ENCODE results near the gene PIP5K1C.

GRCh38 chr19:3748965-3749364 lies 48.7 kb upstream of the PIP5K1C start:
- TF ChIP-seq SIN3A (IDR thresholded peaks at IDR 0.05; ENCODE audit: borderline replicate concordance, insufficient read depth, low read length) (no peak), POLR2AphosphoS5 (IDR thresholded peaks at IDR 0.05; ENCODE audit: low read depth, low read length) (no peak), TAF1 (IDR thresholded peaks at IDR 0.05; ENCODE audit: borderline replicate concordance, insufficient read depth, low read length) (no peak)

Measured in PFSK-1 (cell line).